T follicular helper cell (primary cell): Measurements from ENCODE around the gene MED10.
"Not testable (repeated sequence)": the region's sequence is repeated elsewhere in the genome, so short reads cannot be mapped to it uniquely, and the experiment has no call there.

Source experiments
- DNase-seq: peaks from one replicate; pipeline ENCODE4 v3.0.0-alpha.2; 2020; ENCODE audit warnings: low read depth

MED10 gene

GRCh38 chr5:6373081-6373846 is 5.1 kb downstream of the MED10 start:
- no peak for DNase-seq

- no peak for DNase-seq
Observed at GRCh38 chr5:6372251-6373080, 5.9 kb downstream of the MED10 start.

- DNase-seq: no peak
Observed at GRCh38 chr5:6371079-6371810, 7.1 kb downstream of the MED10 start.

GRCh38 chr5:6370580-6370979 is 7.8 kb downstream of the MED10 start:
- DNase-seq: no peak

GRCh38 chr5:6365977-6366590 is 12.3 kb downstream of the MED10 start:
- no peak for DNase-seq

GRCh38 chr5:6365142-6365976 is 13.0 kb downstream of the MED10 start:
- DNase-seq: no peak

GRCh38 chr5:6363454-6364011 is 14.8 kb downstream of the MED10 start:
- DNase-seq: not testable (repeated sequence)

- DNase-seq: no peak
Observed at GRCh38 chr5:6362846-6363245, 15.5 kb downstream of the MED10 start.

GRCh38 chr5:6361101-6361500 is 17.2 kb downstream of the MED10 start:
- DNase-seq: no peak

GRCh38 chr5:6360323-6361072 is 17.8 kb downstream of the MED10 start:
- DNase-seq: no peak

GRCh38 chr5:6359555-6360322 is 18.6 kb downstream of the MED10 start:
- DNase-seq: no peak

GRCh38 chr5:6358434-6358820 is 19.9 kb downstream of the MED10 start:
- no peak for DNase-seq

- DNase-seq: not testable (repeated sequence)
Observed at GRCh38 chr5:6357817-6358433, 20.4 kb downstream of the MED10 start.

GRCh38 chr5:6356578-6357164 is 21.7 kb downstream of the MED10 start:
- DNase-seq: no peak

- DNase-seq: no peak
Observed at GRCh38 chr5:6355294-6355693, 23.1 kb downstream of the MED10 start.

- DNase-seq: no peak
Observed at GRCh38 chr5:6354848-6355247, 23.5 kb downstream of the MED10 start.

- DNase-seq: no peak
Observed at GRCh38 chr5:6353602-6354302, 24.6 kb downstream of the MED10 start.
